Measurements from ENCODE around the gene FTH1.

FTH1 gene

DNA sequence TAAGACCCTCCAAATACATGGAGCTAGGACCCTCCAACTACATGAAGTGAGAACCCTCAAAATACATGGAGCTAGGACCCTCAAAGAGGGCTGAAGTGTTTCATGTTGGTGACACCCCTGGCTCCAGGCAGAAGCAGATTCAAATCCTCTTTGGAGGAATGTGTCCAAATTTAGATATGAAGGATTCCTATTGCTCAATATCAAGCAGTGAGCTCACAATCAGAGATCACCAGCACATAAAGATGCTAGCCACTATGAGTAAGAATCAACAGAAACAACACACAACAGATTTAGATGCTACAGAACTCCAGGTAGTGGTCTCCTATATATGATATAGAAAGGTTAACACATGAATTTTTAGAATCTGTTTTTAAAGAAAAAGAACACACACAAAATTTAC is 38.8 kb downstream of the FTH1 start:
- H3K9me3 ChIP-seq (ENCODE audit: insufficient read depth, low read length): no peaks in the 10 kb centered on the region
- H3K79me2 ChIP-seq (ENCODE audit: insufficient read depth, low read length): no peaks in the 10 kb centered on the region
- no peak overlapping the region for H2AFZ ChIP-seq (ENCODE audit: low read depth, low read length, severe bottlenecking)
- H3K27me3 ChIP-seq (ENCODE audit: low read length): no peaks in the 10 kb centered on the region
- no peaks in the 10 kb centered on the region for H3K36me3 ChIP-seq (ENCODE audit: low read length)
- H3F3A ChIP-seq (ENCODE audit: insufficient read depth): no peaks in the 10 kb centered on the region
- no peak overlapping the region for H3K4me3 ChIP-seq (ENCODE audit: insufficient read depth, low read length, poor library complexity, severe bottlenecking)
- H3K4me2 ChIP-seq (ENCODE audit: low read depth, low read length, poor library complexity, severe bottlenecking): no peak overlapping the region
- H3K9ac ChIP-seq (ENCODE audit: low read length): no peak overlapping the region
- H4K20me1 ChIP-seq (ENCODE audit: low read depth, low read length): no peaks in the 10 kb centered on the region
- no peaks in the 10 kb centered on the region for H3K9me2 ChIP-seq (replicated peaks; ENCODE audit: insufficient read depth, low read length)
- no peak for TF ChIP-seq EZH2phosphoT487 (conservative IDR thresholded peaks at IDR 0.05; ENCODE audit: low read length)
- TF ChIP-seq, protein P1, sequence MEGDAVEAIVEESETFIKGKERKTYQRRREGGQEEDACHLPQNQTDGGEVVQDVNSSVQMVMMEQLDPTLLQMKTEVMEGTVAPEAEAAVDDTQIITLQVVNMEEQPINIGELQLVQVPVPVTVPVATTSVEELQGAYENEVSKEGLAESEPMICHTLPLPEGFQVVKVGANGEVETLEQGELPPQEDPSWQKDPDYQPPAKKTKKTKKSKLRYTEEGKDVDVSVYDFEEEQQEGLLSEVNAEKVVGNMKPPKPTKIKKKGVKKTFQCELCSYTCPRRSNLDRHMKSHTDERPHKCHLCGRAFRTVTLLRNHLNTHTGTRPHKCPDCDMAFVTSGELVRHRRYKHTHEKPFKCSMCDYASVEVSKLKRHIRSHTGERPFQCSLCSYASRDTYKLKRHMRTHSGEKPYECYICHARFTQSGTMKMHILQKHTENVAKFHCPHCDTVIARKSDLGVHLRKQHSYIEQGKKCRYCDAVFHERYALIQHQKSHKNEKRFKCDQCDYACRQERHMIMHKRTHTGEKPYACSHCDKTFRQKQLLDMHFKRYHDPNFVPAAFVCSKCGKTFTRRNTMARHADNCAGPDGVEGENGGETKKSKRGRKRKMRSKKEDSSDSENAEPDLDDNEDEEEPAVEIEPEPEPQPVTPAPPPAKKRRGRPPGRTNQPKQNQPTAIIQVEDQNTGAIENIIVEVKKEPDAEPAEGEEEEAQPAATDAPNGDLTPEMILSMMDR (IDR thresholded peaks at IDR 0.05; ENCODE audit: insufficient read depth, low read length, poor library complexity, severe bottlenecking): no peak
- H3K27ac ChIP-seq (ENCODE audit: low read depth, low read length): no peak overlapping the region

DNA sequence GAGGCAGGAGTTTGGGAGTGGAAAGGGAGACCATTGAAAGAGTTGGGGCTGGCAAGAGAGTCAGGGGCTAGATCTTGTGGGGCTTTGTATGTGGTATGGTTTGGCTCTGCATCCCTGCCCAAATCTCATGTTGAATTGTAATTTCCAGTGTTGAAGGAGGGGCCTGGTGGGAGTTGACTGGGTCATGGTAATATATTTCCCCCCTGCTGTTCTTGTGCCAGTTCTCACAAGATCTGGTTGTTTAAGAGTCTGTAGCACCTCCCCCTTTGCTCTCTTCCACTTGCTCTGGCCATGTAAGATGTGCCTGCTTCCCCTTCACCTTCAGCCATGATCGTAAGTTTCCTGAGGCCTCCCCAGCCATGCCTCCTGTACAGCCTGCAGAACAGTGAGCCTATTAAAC is 39.9 kb downstream of the FTH1 start:
- no peaks in the 10 kb centered on the region for H3K27me3 ChIP-seq (ENCODE audit: low read length)
- no peak overlapping the region for H3K4me3 ChIP-seq (ENCODE audit: insufficient read depth, low read length, poor library complexity, severe bottlenecking)
- no peaks in the 10 kb centered on the region for H3K9me2 ChIP-seq (replicated peaks; ENCODE audit: insufficient read depth, low read length)
- no peaks in the 10 kb centered on the region for H4K20me1 ChIP-seq (ENCODE audit: low read depth, low read length)
- H3K79me2 ChIP-seq (ENCODE audit: insufficient read depth, low read length): no peaks in the 10 kb centered on the region
- no peaks in the 10 kb centered on the region for H3F3A ChIP-seq (ENCODE audit: insufficient read depth)
- H2AFZ ChIP-seq (ENCODE audit: low read depth, low read length, severe bottlenecking): no peak overlapping the region
- H3K27ac ChIP-seq (ENCODE audit: low read depth, low read length): no peak overlapping the region
- H3K9ac ChIP-seq (ENCODE audit: low read length): no peak overlapping the region
- no peaks in the 10 kb centered on the region for H3K36me3 ChIP-seq (ENCODE audit: low read length)
- no peak overlapping the region for H3K4me2 ChIP-seq (ENCODE audit: low read depth, low read length, poor library complexity, severe bottlenecking)
- TF ChIP-seq, protein P1 (IDR thresholded peaks at IDR 0.05; ENCODE audit: insufficient read depth, low read length, poor library complexity, severe bottlenecking): no peak
- TF ChIP-seq EZH2phosphoT487 (conservative IDR thresholded peaks at IDR 0.05; ENCODE audit: low read length): no peak
- no peaks in the 10 kb centered on the region for H3K9me3 ChIP-seq (ENCODE audit: insufficient read depth, low read length)

DNA sequence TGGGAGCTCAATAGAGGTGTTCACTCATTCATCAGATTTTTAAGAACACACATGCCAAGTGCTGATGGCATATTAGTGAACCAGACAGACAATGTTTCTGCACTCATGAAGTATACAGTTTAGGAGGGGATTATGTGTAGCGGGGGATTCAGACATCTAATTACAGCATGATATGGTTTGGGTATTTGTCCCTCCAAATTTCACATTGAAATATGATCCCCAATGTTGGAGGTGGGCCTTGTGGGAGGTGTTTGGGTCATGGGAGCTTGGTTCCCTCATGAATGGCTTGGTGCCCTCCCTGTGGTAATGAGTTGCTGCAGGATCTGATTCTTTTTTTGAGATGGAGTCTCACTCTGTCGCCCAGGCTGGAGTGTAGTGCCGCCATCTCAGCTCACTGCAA is 41.2 kb downstream of the FTH1 start:
- no peak overlapping the region for H3K9ac ChIP-seq (ENCODE audit: low read length)
- no peaks in the 10 kb centered on the region for H4K20me1 ChIP-seq (ENCODE audit: low read depth, low read length)
- H3F3A ChIP-seq (ENCODE audit: insufficient read depth): no peaks in the 10 kb centered on the region
- no peaks in the 10 kb centered on the region for H3K9me3 ChIP-seq (ENCODE audit: insufficient read depth, low read length)
- no peak for TF ChIP-seq EZH2phosphoT487 (conservative IDR thresholded peaks at IDR 0.05; ENCODE audit: low read length)
- TF ChIP-seq, protein P1 (IDR thresholded peaks at IDR 0.05; ENCODE audit: insufficient read depth, low read length, poor library complexity, severe bottlenecking): no peak
- H3K79me2 ChIP-seq (ENCODE audit: insufficient read depth, low read length): no peaks in the 10 kb centered on the region
- H3K9me2 ChIP-seq (replicated peaks; ENCODE audit: insufficient read depth, low read length): no peaks in the 10 kb centered on the region
- no peaks in the 10 kb centered on the region for H3K27me3 ChIP-seq (ENCODE audit: low read length)
- H2AFZ ChIP-seq (ENCODE audit: low read depth, low read length, severe bottlenecking): no peak overlapping the region
- H3K36me3 ChIP-seq (ENCODE audit: low read length): no peaks in the 10 kb centered on the region
- no peak overlapping the region for H3K4me3 ChIP-seq (ENCODE audit: insufficient read depth, low read length, poor library complexity, severe bottlenecking)
- H3K27ac ChIP-seq (ENCODE audit: low read depth, low read length): no peak overlapping the region
- H3K4me2 ChIP-seq (ENCODE audit: low read depth, low read length, poor library complexity, severe bottlenecking): no peak overlapping the region
